Measurements from ENCODE around the gene NDUFC1. TPM values are rescaled to one million over a fixed set of nuclear protein-coding genes. Genes with fewer than 3 reads are reported as not detected.

Gene NDUFC1
- total and polyA plus RNA-seq, 9 of the 15 experiments (the other 6 are each of a cell fraction or from before 2014, with no cell fraction given), result 58.9 to 378 (median 120) TPM

DNA sequence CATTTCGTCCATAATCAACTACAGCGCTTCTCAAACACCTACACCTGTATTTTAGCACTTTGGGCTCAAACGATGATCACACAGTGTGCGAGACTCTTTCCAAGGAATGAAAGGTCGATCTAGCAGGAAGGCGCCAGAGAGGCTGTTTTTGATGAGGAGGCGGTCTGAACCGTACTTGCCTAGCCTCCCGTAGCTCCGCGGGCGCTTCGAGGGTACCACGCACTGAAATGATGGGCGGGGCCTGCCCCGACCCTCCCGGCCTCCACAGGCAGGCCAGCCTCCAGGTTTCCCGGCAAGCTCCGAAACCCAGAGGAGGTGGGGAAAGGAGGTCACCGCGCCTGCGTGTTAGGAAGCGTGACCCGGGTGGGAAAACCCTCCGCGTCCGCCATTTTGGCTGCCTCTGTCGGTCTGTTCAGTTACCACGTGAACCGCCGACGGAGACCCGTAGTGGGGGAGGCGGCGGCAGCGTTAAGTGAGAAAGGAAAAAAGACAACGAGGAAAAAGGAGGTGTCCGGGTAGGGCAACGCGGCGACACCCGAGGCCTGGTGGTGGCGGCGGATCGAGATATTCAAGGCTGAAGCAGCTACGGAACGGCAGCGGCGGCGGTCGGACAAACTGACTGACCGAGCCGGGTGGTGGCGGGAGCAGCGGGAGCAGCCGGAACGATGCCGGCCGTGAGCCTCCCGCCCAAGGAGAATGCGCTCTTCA, 1.0 kb downstream of the NDUFC1 start, which contains the start of gene NAA15 (continued):
- TF ChIP-seq, protein P1, sequence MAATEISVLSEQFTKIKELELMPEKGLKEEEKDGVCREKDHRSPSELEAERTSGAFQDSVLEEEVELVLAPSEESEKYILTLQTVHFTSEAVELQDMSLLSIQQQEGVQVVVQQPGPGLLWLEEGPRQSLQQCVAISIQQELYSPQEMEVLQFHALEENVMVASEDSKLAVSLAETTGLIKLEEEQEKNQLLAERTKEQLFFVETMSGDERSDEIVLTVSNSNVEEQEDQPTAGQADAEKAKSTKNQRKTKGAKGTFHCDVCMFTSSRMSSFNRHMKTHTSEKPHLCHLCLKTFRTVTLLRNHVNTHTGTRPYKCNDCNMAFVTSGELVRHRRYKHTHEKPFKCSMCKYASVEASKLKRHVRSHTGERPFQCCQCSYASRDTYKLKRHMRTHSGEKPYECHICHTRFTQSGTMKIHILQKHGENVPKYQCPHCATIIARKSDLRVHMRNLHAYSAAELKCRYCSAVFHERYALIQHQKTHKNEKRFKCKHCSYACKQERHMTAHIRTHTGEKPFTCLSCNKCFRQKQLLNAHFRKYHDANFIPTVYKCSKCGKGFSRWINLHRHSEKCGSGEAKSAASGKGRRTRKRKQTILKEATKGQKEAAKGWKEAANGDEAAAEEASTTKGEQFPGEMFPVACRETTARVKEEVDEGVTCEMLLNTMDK (IDR thresholded peaks at IDR 0.05; ENCODE audit: borderline replicate concordance, insufficient read depth, low read depth, low read length, poor library complexity, severe bottlenecking), result no peak
- TF ChIP-seq ZBTB9 (CRISPR knock-in tag; IDR thresholded peaks at IDR 0.05) (no peak), PHF8 (IDR thresholded peaks at IDR 0.05; ENCODE audit: borderline replicate concordance, low read length) (peak; percentile 70; the same call in 1 of the 2 replicates), ZNF165 (CRISPR knock-in tag; IDR thresholded peaks at IDR 0.05; ENCODE audit: borderline replicate concordance) (0 out of 2 replicates have a peak, but pooled peaks have one; percentile 19), ZNF561 (CRISPR knock-in tag; conservative IDR thresholded peaks at IDR 0.05) (no peak), ZEB2 (IDR thresholded peaks at IDR 0.05) (peak; percentile 47; the same call in 1 of the 2 replicates), KAT8 (IDR thresholded peaks at IDR 0.05; ENCODE audit: low read depth) (0 out of 2 replicates have a peak, but pooled peaks have one; percentile 42), ARNT (IDR thresholded peaks at IDR 0.05) (0 out of 4 replicates have a peak, but pooled peaks of 1 of the 2 experiments have one; percentile 12), SPI1 (IDR thresholded peaks at IDR 0.05; ENCODE audit: borderline replicate concordance, low read depth, low read length) (no peak), CSDE1 (IDR thresholded peaks at IDR 0.05) (no peak), MXD1 (CRISPR knock-in tag; IDR thresholded peaks at IDR 0.05; ENCODE audit: borderline replicate concordance, poor library complexity, severe bottlenecking) (peak; percentile 87), RCOR1 (IDR thresholded peaks at IDR 0.05; ENCODE audit: borderline replicate concordance in 1 of 2, low read depth in 2 of 2, low read length in 2 of 2) (peak in 1 of 2 experiments; percentile 21; a peak in 1 of 4 replicates), YY1 (IDR thresholded peaks at IDR 0.05; ENCODE audit: borderline replicate concordance in 1 of 3, control insufficient read depth in 1 of 3, extremely low read depth in 1 of 3, insufficient read depth in 3 of 3, insufficient read length in 1 of 3, insufficient replicate concordance in 2 of 3, low read depth in 1 of 3, low read length in 2 of 3) (peak; percentile 87 to 98 (median 96)), ZNF695 (CRISPR knock-in tag; IDR thresholded peaks at IDR 0.05) (no peak)
- TF ChIP-seq, protein P2, sequence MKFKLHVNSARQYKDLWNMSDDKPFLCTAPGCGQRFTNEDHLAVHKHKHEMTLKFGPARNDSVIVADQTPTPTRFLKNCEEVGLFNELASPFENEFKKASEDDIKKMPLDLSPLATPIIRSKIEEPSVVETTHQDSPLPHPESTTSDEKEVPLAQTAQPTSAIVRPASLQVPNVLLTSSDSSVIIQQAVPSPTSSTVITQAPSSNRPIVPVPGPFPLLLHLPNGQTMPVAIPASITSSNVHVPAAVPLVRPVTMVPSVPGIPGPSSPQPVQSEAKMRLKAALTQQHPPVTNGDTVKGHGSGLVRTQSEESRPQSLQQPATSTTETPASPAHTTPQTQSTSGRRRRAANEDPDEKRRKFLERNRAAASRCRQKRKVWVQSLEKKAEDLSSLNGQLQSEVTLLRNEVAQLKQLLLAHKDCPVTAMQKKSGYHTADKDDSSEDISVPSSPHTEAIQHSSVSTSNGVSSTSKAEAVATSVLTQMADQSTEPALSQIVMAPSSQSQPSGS (CRISPR knock-in tag; IDR thresholded peaks at IDR 0.05), result no peak
- TF ChIP-seq, protein P3, sequence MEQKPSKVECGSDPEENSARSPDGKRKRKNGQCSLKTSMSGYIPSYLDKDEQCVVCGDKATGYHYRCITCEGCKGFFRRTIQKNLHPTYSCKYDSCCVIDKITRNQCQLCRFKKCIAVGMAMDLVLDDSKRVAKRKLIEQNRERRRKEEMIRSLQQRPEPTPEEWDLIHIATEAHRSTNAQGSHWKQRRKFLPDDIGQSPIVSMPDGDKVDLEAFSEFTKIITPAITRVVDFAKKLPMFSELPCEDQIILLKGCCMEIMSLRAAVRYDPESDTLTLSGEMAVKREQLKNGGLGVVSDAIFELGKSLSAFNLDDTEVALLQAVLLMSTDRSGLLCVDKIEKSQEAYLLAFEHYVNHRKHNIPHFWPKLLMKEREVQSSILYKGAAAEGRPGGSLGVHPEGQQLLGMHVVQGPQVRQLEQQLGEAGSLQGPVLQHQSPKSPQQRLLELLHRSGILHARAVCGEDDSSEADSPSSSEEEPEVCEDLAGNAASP (IDR thresholded peaks at IDR 0.05), result no peak

All from K562 (cell line).